ENCODE results near the gene MELK. TPM values are rescaled to one million over a fixed set of nuclear protein-coding genes. Genes with fewer than 3 reads are reported as not detected.

The MELK gene
- total RNA-seq, 3 donors from 2014 or later, result 0.48 to 0.59 TPM; not detected in 1

DNA sequence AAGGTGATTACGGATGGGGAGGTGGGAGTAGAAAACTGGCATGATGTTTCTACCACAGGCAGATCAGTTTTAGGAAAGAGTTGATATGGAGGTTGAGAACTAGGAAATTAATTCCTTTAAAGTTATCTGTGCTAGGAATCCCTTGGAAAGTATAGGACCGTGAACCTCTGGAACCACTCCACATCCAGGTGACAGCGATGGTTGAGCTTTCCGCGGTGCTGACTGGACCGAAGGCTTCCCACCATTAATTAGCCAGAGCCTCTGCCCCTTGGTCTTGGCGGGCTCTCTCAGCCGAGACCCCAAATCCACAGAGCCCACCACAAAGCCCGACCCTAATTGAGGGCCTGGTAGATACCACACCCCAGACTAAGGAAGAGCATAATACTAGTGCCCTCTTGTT lies 147.3 kb downstream of the MELK start:
- intact Hi-C loops (cut with DNase I; ENCODE audit: low total_unique reads), result no loop called here
- no peaks in the 10 kb centered on the region for H3K9me3 ChIP-seq
- H3K4me1 ChIP-seq, result no peaks in the 10 kb centered on the region
- no peak overlapping the region for H3K27ac ChIP-seq
- TF ChIP-seq, protein P1, sequence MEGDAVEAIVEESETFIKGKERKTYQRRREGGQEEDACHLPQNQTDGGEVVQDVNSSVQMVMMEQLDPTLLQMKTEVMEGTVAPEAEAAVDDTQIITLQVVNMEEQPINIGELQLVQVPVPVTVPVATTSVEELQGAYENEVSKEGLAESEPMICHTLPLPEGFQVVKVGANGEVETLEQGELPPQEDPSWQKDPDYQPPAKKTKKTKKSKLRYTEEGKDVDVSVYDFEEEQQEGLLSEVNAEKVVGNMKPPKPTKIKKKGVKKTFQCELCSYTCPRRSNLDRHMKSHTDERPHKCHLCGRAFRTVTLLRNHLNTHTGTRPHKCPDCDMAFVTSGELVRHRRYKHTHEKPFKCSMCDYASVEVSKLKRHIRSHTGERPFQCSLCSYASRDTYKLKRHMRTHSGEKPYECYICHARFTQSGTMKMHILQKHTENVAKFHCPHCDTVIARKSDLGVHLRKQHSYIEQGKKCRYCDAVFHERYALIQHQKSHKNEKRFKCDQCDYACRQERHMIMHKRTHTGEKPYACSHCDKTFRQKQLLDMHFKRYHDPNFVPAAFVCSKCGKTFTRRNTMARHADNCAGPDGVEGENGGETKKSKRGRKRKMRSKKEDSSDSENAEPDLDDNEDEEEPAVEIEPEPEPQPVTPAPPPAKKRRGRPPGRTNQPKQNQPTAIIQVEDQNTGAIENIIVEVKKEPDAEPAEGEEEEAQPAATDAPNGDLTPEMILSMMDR (IDR thresholded peaks at IDR 0.05), result no peak
- TF ChIP-seq POLR2A (IDR thresholded peaks at IDR 0.05) (no peak), POLR2AphosphoS5 (IDR thresholded peaks at IDR 0.05) (no peak)
- H3K27me3 ChIP-seq, result no peaks in the 10 kb centered on the region
- H3K36me3 ChIP-seq, result no peaks in the 10 kb centered on the region
- no peak for DNase-seq (ENCODE audit: low spot score in 2 of 2)
- no peak overlapping the region for H3K4me3 ChIP-seq

- TF ChIP-seq POLR2A (IDR thresholded peaks at IDR 0.05) (no peak), POLR2AphosphoS5 (IDR thresholded peaks at IDR 0.05) (no peak)
- TF ChIP-seq, protein P1 (IDR thresholded peaks at IDR 0.05), result no peak
- no peaks in the 10 kb centered on the region for H3K36me3 ChIP-seq
- no peak overlapping the region for H3K4me3 ChIP-seq
- H3K4me1 ChIP-seq, result no peaks in the 10 kb centered on the region
- DNase-seq (ENCODE audit: low spot score in 2 of 2), result no peak
- H3K27ac ChIP-seq, result no peak overlapping the region
- H3K9me3 ChIP-seq, result no peaks in the 10 kb centered on the region
- intact Hi-C loops (cut with DNase I; ENCODE audit: low total_unique reads), result no loop called here
- no peaks in the 10 kb centered on the region for H3K27me3 ChIP-seq
Measured at GRCh38 chr9:36721846-36722588, 149.3 kb downstream of the MELK start.

DNA sequence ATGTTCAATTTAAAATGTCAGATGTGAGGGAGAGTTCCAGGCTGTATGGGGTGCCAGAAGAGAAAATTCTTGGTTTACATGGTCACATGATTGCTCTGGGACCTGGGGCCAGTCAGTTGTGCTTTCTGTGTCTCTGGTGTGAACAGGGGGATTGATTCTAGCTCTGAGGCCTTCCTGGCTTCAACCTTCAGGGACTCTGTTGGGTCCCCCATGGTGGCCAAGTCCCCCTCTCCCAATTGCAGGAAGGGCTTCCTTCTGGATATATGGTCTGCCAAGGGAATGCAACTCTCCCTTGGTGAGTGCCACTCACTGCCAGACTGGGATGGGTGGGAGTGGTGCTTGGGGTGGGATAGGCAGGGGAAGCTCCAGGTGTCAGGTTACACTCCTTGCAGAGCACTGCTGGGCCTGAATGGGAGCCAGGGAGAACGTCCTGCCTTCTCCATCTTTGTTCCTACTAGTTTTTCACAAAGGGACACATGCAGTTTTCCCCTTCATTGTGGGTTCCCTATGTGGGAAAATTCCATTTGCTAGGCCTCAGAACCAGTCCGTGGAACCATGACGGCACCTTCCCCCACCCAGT lies 153.2 kb downstream of the MELK start:
- no peak overlapping the region for H3K4me3 ChIP-seq
- H3K9me3 ChIP-seq, result no peaks in the 10 kb centered on the region
- TF ChIP-seq POLR2AphosphoS5 (IDR thresholded peaks at IDR 0.05) (no peak), POLR2A (IDR thresholded peaks at IDR 0.05) (no peak)
- TF ChIP-seq, protein P1 (IDR thresholded peaks at IDR 0.05), result no peak
- no peak for DNase-seq (ENCODE audit: low spot score in 2 of 2)
- H3K4me1 ChIP-seq, result no peaks in the 10 kb centered on the region
- H3K27me3 ChIP-seq, result no peaks in the 10 kb centered on the region
- no peaks in the 10 kb centered on the region for H3K36me3 ChIP-seq
- no peak overlapping the region for H3K27ac ChIP-seq
- intact Hi-C loops (cut with DNase I; ENCODE audit: low total_unique reads), result no loop called here

Other genes starting within 250 kb of the MELK start
- gene RNF38, start 172.6 kb upstream of the MELK start, total RNA-seq, result 10 to 100 TPM; 30.8 to 45.8 (median 36.0) TPM

All from breast epithelium (tissue), 4 donors.